PC-3 (cell line): Measurements from ENCODE around the gene SLC25A41. TPM values are rescaled to one million over a fixed set of nuclear protein-coding genes. Genes with fewer than 3 reads are reported as not detected.
A peak's percentile ranks its signal among the peaks of the same experiment; 100 is the strongest.

ENCODE experiments used
- ATAC-seq: fragments of 200-7000 bp; cut with Tn5 transposase; 2 replicates; pipeline ENCODE4 v1.9.1; 2020; ENCODE audit warnings: mild to moderate bottlenecking, moderate library complexity
- BruUV-seq: library from RNA; stranded (reverse); fragments of 400-500 nt; replicated peaks from 2 replicates; lab custom pipeline; 2021; lab: Mats Ljungman, UMichigan
- CTCF ChIA-PET: fragments of 300-600 bp; sonication (Branson Sonifier 250); formaldehyde crosslinking; loops from one replicate; lab custom pipeline; 2022; ENCODE audit warnings: antibody characterized with exemption; lab: Charles Lee
- POLR2A ChIA-PET: fragments of 300-600 bp; sonication (Branson Sonifier 250); formaldehyde crosslinking; loops from one replicate; lab custom pipeline; 2022; ENCODE audit warnings: antibody characterized with exemption; ENCODE audit not compliant: unreplicated experiment; lab: Charles Lee
- DNase-seq: peaks from one replicate; pipeline ENCODE4 v3.0.0-alpha.2; 2015
- H2AFZ ChIP-seq: fragments of 300-600 bp; sonication (generic); 2 replicates; pipeline ENCODE4 v1.6.0; 2016; ENCODE audit warnings: antibody characterized with exemption, low read length
- H3F3A ChIP-seq: fragments of 300-600 bp; sonication (generic); one replicate; pipeline ENCODE4 v1.6.0; 2017; ENCODE audit warnings: antibody characterized with exemption, low read length, control low read depth, mild to moderate bottlenecking; ENCODE audit not compliant: unreplicated experiment
- H3K27ac ChIP-seq: fragments of 300-600 bp; sonication (generic); 2 replicates; pipeline ENCODE4 v1.5.1; 2016; ENCODE audit warnings: mild to moderate bottlenecking, low read length
- H3K27me3 ChIP-seq: fragments of 300-600 bp; sonication (generic); 2 replicates; pipeline ENCODE4 v1.6.1; 2016; ENCODE audit warnings: low read length, mixed read lengths
- H3K36me3 ChIP-seq: fragments of 300-600 bp; sonication (generic); 2 replicates; pipeline ENCODE4 v1.6.1; 2016; ENCODE audit warnings: low read depth, mixed run types, low read length, mixed read lengths
- H3K4me1 ChIP-seq: fragments of 300-600 bp; sonication (generic); 2 replicates; pipeline ENCODE4 v1.5.1; 2016; ENCODE audit warnings: low read length; ENCODE audit not compliant: insufficient read depth
- H3K4me2 ChIP-seq: fragments of 300-600 bp; sonication (generic); 2 replicates; pipeline ENCODE4 v1.6.0; 2016; ENCODE audit warnings: low read length
- H3K4me3 ChIP-seq: fragments of 300-600 bp; sonication (generic); 2 replicates; pipeline ENCODE4 v1.5.1; 2016; ENCODE audit warnings: mild to moderate bottlenecking, low read length, mixed read lengths
- H3K79me2 ChIP-seq: fragments of 300-600 bp; sonication (generic); 2 replicates; pipeline ENCODE4 v1.6.1; 2017; ENCODE audit warnings: low read length, mixed read lengths
- H3K9ac ChIP-seq: fragments of 300-600 bp; sonication (generic); 2 replicates; pipeline ENCODE4 v1.6.0; 2016; ENCODE audit warnings: mild to moderate bottlenecking, low read length
- H3K9me2 ChIP-seq: fragments of 300-600 bp; sonication (generic); replicated peaks from 2 replicates; pipeline ENCODE4 v1.6.1; 2016; ENCODE audit warnings: mixed run types, low read length, mixed read lengths
- H3K9me3 ChIP-seq: fragments of 300-600 bp; sonication (generic); 2 replicates; pipeline ENCODE4 v1.6.1; 2016; ENCODE audit warnings: low read length, mixed read lengths
- H4K20me1 ChIP-seq: fragments of 300-600 bp; sonication (generic); 2 replicates; pipeline ENCODE4 v1.6.1; 2016; ENCODE audit warnings: low read length, mixed read lengths
- CTCF ChIP-seq: fragments of 300-600 bp; sonication (generic); conservative IDR thresholded peaks from 2 replicates; pipeline ENCODE4 v1.5.1; 2017; ENCODE audit warnings: antibody characterized with exemption, low read depth, mild to moderate bottlenecking, low read length
- EZH2 ChIP-seq: fragments of 300-600 bp; sonication (generic); IDR thresholded peaks from one replicate; pipeline ENCODE4 v1.6.1; 2017; ENCODE audit warnings: antibody characterized with exemption, mild to moderate bottlenecking, low read length; ENCODE audit not compliant: unreplicated experiment
- EZH2phosphoT487 ChIP-seq: fragments of 300-600 bp; sonication (generic); IDR thresholded peaks from 2 replicates; pipeline ENCODE4 v1.6.1; 2018; ENCODE audit warnings: mild to moderate bottlenecking, antibody characterized with exemption, low read length, borderline replicate concordance
- intact Hi-C: fragments of 100-400 bp; cut with micrococcal nuclease; formaldehyde crosslinking; loops from 2 replicates; pipeline ENCODE4 v1.9.0; 2023
- total RNA-seq: library from RNA; depleted of rRNA; stranded (reverse); fragments of >200 nt; gene quantifications from 2 replicates; pipeline ENCODE4 v1.2.3, GENCODE V29; 2014

SLC25A41 gene
- total RNA-seq, 1 experiment from 2014 or later = 0.26 TPM

GRCh38 chr19:6418562-6418932 is 15.0 kb downstream of the SLC25A41 start:
- peaks cover 56% of the 10 kb centered on the region for H4K20me1 ChIP-seq

GRCh38 chr19:6417713-6418561 is 15.6 kb downstream of the SLC25A41 start:
- peaks cover 89% of the 10 kb centered on the region for H3K36me3 ChIP-seq
- no peak for TF ChIP-seq EZH2phosphoT487
- TF ChIP-seq EZH2 = no peak
- TF ChIP-seq CTCF = peak; percentile 59
- no peaks in the 10 kb centered on the region for H3K9me3 ChIP-seq
- no peak overlapping the region for H3K4me3 ChIP-seq
- H4K20me1 ChIP-seq = peaks cover 50% of the 10 kb centered on the region
- ATAC-seq (peak; percentile 64), DNase-seq (peak; percentile 29)
- ChIA-PET CTCF (no interaction called here), POLR2A (no interaction called here)
- no peaks in the 10 kb centered on the region for H3F3A ChIP-seq
- no peak overlapping the region for H3K9ac ChIP-seq
- no peaks in the 10 kb centered on the region for H3K9me2 ChIP-seq
- H2AFZ ChIP-seq = no peak overlapping the region
- intact Hi-C loops = no loop called here
- no peaks in the 10 kb centered on the region for H3K27me3 ChIP-seq
- H3K79me2 ChIP-seq = peaks cover 41% of the 10 kb centered on the region
- H3K4me2 ChIP-seq = no peak overlapping the region
- BruUV-seq = no TSS peak
- H3K4me1 ChIP-seq = peaks cover 7% of the 10 kb centered on the region; the same call in 1 of the 2 replicates
- H3K27ac ChIP-seq = no peak overlapping the region

More at GRCh38 chr19:6418562-6418932, 15.0 kb downstream of the SLC25A41 start:
- Histone ChIP-seq H2AFZ (no peak overlapping the region), H3K27me3 (no peaks in the 10 kb centered on the region), H3K9me2 (no peaks in the 10 kb centered on the region), H3K79me2 (peaks cover 47% of the 10 kb centered on the region), H3F3A (no peaks in the 10 kb centered on the region), H3K4me1 (peaks cover 12% of the 10 kb centered on the region; the same call in 1 of the 2 replicates), H3K27ac (no peak overlapping the region), H3K9me3 (no peaks in the 10 kb centered on the region), H3K36me3 (peaks cover 85% of the 10 kb centered on the region), H3K4me3 (no peak overlapping the region), H3K4me2 (no peak overlapping the region), H3K9ac (no peak overlapping the region)
- ChIA-PET CTCF (no interaction called here), POLR2A (no interaction called here)
- BruUV-seq = no TSS peak
- intact Hi-C loops = no loop called here
- ATAC-seq = no peak
- no peak for DNase-seq
- TF ChIP-seq EZH2phosphoT487 = no peak

GRCh38 chr19:6416658-6417405 is 16.7 kb downstream of the SLC25A41 start:
- H3K4me3 ChIP-seq = no peak overlapping the region
- H3K27ac ChIP-seq = no peak overlapping the region
- BruUV-seq = no TSS peak
- H3K4me2 ChIP-seq = no peak overlapping the region
- peaks cover 30% of the 10 kb centered on the region for H3K79me2 ChIP-seq
- intact Hi-C loops = no loop called here
- POLR2A ChIA-PET = no interaction called here
- no peaks in the 10 kb centered on the region for H3F3A ChIP-seq
- H4K20me1 ChIP-seq = peaks cover 43% of the 10 kb centered on the region
- peaks cover 81% of the 10 kb centered on the region for H3K36me3 ChIP-seq
- DNase-seq (no peak), ATAC-seq (no peak)
- TF ChIP-seq CTCF (no peak), EZH2phosphoT487 (no peak), EZH2 (no peak)
- H3K9me2 ChIP-seq = no peaks in the 10 kb centered on the region
- H3K27me3 ChIP-seq = no peaks in the 10 kb centered on the region
- H3K9me3 ChIP-seq = no peaks in the 10 kb centered on the region
- H3K4me1 ChIP-seq = no peaks in the 10 kb centered on the region
- CTCF ChIA-PET = no interaction called here
- H3K9ac ChIP-seq = no peak overlapping the region
- H2AFZ ChIP-seq = no peak overlapping the region
